Midbrain (tissue), 1 donor: ENCODE measurements around the gene GRK5.

Experiments used
- DNase-seq: peaks from one replicate; lab custom pipeline; 2025; lab: John Stamatoyannopoulos, UW

The GRK5 gene

GRCh38 chr10:119316729-119317097 lies 109.3 kb downstream of the GRK5 start:
- DNase-seq = no peak

GRCh38 chr10:119318411-119319160 lies 111.2 kb downstream of the GRK5 start:
- DNase-seq = no peak

GRCh38 chr10:119319161-119319919 lies 112.0 kb downstream of the GRK5 start:
- DNase-seq = no peak

GRCh38 chr10:119319920-119320258 lies 112.5 kb downstream of the GRK5 start:
- DNase-seq = no peak

- DNase-seq = no peak
These were observed 113.6 kb downstream of the GRK5 start for GRCh38 chr10:119320981-119321380.

GRCh38 chr10:119323085-119324016 lies 116.0 kb downstream of the GRK5 start:
- DNase-seq = no peak

- no peak for DNase-seq
These were observed 117.8 kb downstream of the GRK5 start for GRCh38 chr10:119325131-119325530.

GRCh38 chr10:119326167-119326566 lies 118.8 kb downstream of the GRK5 start:
- DNase-seq = no peak

GRCh38 chr10:119327096-119327745 lies 119.8 kb downstream of the GRK5 start:
- no peak for DNase-seq

- DNase-seq = no peak
These were observed 120.9 kb downstream of the GRK5 start for GRCh38 chr10:119328223-119328622.

GRCh38 chr10:119330342-119330741 lies 123.0 kb downstream of the GRK5 start:
- DNase-seq = no peak

GRCh38 chr10:119331061-119331460 lies 123.7 kb downstream of the GRK5 start:
- no peak for DNase-seq

- DNase-seq = no peak
These were observed 125.9 kb downstream of the GRK5 start for GRCh38 chr10:119333146-119333792.

- no peak for DNase-seq
These were observed 128.4 kb downstream of the GRK5 start for GRCh38 chr10:119335671-119336353.

GRCh38 chr10:119336599-119336998 lies 129.2 kb downstream of the GRK5 start:
- no peak for DNase-seq

- DNase-seq = no peak
These were observed 129.9 kb downstream of the GRK5 start for GRCh38 chr10:119337223-119337622.

GRCh38 chr10:119337796-119338432 lies 130.5 kb downstream of the GRK5 start:
- DNase-seq = no peak

- DNase-seq = no peak
These were observed 131.7 kb downstream of the GRK5 start for GRCh38 chr10:119339109-119339508.

GRCh38 chr10:119340893-119341458 lies 133.6 kb downstream of the GRK5 start:
- DNase-seq = no peak
